SU-DHL-6 (cell line): ENCODE data around the gene BMP7.

Experiments
- EZH2phosphoT487 ChIP-seq: fragments of 200-600 bp; sonication (generic), shearing (Covaris generic); conservative IDR thresholded peaks from 2 replicates; pipeline ENCODE4 v1.6.1; 2018; ENCODE audit warnings: mild to moderate bottlenecking, antibody characterized with exemption, low read length, moderate library complexity, mixed read lengths
- TF ChIP-seq, protein P1 (sequence below): fragments of 200-600 bp; sonication (generic); IDR thresholded peaks from one replicate; pipeline ENCODE4 v1.5.1; 2017; ENCODE audit warnings: antibody characterized with exemption, mild to moderate bottlenecking, low read length, moderate library complexity; ENCODE audit not compliant: insufficient read depth, poor library complexity, severe bottlenecking

GRCh38 chr20:57180954-57181353 lies 85.5 kb downstream of the BMP7 start:
- TF ChIP-seq, protein P1, sequence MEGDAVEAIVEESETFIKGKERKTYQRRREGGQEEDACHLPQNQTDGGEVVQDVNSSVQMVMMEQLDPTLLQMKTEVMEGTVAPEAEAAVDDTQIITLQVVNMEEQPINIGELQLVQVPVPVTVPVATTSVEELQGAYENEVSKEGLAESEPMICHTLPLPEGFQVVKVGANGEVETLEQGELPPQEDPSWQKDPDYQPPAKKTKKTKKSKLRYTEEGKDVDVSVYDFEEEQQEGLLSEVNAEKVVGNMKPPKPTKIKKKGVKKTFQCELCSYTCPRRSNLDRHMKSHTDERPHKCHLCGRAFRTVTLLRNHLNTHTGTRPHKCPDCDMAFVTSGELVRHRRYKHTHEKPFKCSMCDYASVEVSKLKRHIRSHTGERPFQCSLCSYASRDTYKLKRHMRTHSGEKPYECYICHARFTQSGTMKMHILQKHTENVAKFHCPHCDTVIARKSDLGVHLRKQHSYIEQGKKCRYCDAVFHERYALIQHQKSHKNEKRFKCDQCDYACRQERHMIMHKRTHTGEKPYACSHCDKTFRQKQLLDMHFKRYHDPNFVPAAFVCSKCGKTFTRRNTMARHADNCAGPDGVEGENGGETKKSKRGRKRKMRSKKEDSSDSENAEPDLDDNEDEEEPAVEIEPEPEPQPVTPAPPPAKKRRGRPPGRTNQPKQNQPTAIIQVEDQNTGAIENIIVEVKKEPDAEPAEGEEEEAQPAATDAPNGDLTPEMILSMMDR = no peak
- TF ChIP-seq EZH2phosphoT487 = no peak
